H1 (cell line): Measurements from ENCODE around the gene METTL1. TPM values are rescaled to one million over a fixed set of nuclear protein-coding genes. Genes with fewer than 3 reads are reported as not detected.

Experiments
- POLR2A ChIP-seq, 2 experiments: IDR thresholded peaks; 1 replicate in 1 of 2; 2 replicates in 1 of 2; pipeline ENCODE4 v1.6.1; 2011; ENCODE audit warnings: low read depth in 2 of 2, low read length in 2 of 2, mild to moderate bottlenecking in 2 of 2; ENCODE audit errors: control extremely low read depth in 1 of 2
- TCF12 ChIP-seq: IDR thresholded peaks from 2 replicates; pipeline ENCODE4 v1.6.1; 2011; ENCODE audit warnings: low read depth, mild to moderate bottlenecking, low read length
- polyA plus RNA-seq, 7 experiments: library from polyadenylated mRNA; depleted of rRNA in 3 of 7; stranded (reverse) in 5 of 7; unstranded in 2 of 7; fragments of >200 nt in 5 of 7; fragments of 200-250 nt in 2 of 7; gene quantifications; 1 replicate in 5 of 7; 2 replicates in 1 of 7; 4 replicates in 1 of 7; pipeline versions ENCODE4 v1.2.1 to v1.2.3, GENCODE V29; 2011 to 2013; ENCODE audit warnings: missing spikeins in 2 of 7, mixed read lengths in 2 of 7
- total RNA-seq: library from RNA; stranded (reverse); fragmentation: NEBNext Ultra II Directional; extraction: Animal tissue kit (Norgen Biotek cat#: 25700); gene quantifications from 2 replicates; pipeline ENCODE4 v1.2.1, GENCODE V29; 2021

The METTL1 gene
- total and polyA plus RNA-seq, 2 of the 8 experiments (the other 6 are each of a cell fraction or from before 2014, with no cell fraction given): 40.5 to 46.0 TPM

DNA sequence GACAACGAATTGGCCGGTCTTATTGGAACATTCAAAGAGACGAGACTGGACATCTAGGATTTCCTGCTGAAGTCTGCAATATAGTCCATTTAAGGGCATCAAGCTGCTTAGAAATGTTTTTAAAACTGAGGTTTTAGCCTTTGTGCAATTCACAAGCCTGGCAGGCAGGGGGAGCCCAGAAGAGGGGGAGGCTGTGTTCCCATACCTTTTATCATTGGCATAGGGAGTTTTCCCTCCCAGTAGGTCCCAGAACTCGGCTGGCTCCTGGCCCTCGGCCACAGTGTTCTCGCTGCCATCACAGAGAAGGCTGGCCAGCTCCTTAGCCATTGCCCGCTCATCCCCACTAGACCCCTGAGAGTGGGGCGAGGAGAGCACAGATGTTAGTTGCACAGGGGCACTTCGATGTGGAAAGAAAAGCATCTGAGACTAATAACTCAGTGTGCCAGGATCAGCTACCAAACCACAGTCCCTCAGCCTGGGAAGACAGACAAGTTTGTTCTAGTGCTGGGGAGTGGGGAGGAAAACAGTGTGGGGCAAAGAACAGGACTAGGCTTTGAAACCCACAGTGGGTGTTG is 31.5 kb upstream of the METTL1 start (continued):
- TF ChIP-seq TCF12 (no peak), POLR2A (IDR thresholded peaks at IDR 0.05; ENCODE audit: control extremely low read depth in 1 of 2, low read depth in 2 of 2, low read length in 2 of 2) (no peak)
